Lower lobe of right lung (tissue), 2 donors: ENCODE results near the gene SLPI. TPM values are rescaled to one million over a fixed set of nuclear protein-coding genes. Genes with fewer than 3 reads are reported as not detected.

Experiments
- ATAC-seq, 2 donors: fragments of 200-7000 bp; cut with Tn5 transposase; one replicate each; pipeline ENCODE4 v1.9.1; 2020 to 2022; ENCODE audit warnings: mild to moderate bottlenecking in 2 of 2, moderate library complexity in 2 of 2
- DNase-seq: peaks from one replicate; pipeline ENCODE4 v3.0.0-alpha.2; 2020
- H3K27ac ChIP-seq: fragments of 200-600 bp; one replicate; pipeline ENCODE4 v1.8.0; 2022
- H3K27me3 ChIP-seq: fragments of 200-600 bp; one replicate; pipeline ENCODE4 v1.8.0; 2022; ENCODE audit warnings: low read depth
- H3K36me3 ChIP-seq: fragments of 200-600 bp; one replicate; pipeline ENCODE4 v1.8.0; 2022; ENCODE audit warnings: mild to moderate bottlenecking
- H3K4me1 ChIP-seq: fragments of 200-600 bp; one replicate; pipeline ENCODE4 v1.8.0; 2022
- H3K4me3 ChIP-seq: fragments of 200-600 bp; one replicate; pipeline ENCODE4 v1.8.0; 2022; ENCODE audit warnings: mild to moderate bottlenecking
- H3K9me3 ChIP-seq: fragments of 200-600 bp; one replicate; pipeline ENCODE4 v1.8.0; 2022
- intact Hi-C: fragments of 100-400 bp; cut with DNase I; formaldehyde crosslinking; loops from one replicate; pipeline ENCODE4 v1.11.0; 2022
- total RNA-seq: library from RNA; stranded (reverse); fragmentation: NEBNext Ultra II Directional; extraction: Animal tissue kit (Norgen Biotek cat#: 25700); gene quantifications from one replicate; pipeline ENCODE4 v1.2.1, GENCODE V29; 2021
- TF ChIP-seq, protein P1 (sequence below): fragments of 200-600 bp; IDR thresholded peaks from one replicate; pipeline ENCODE4 v1.8.0; 2022; ENCODE audit warnings: antibody characterized with exemption, mild to moderate bottlenecking
- donor health status: DM: no; HTN: yes; CAD: no; lungs with severe emphysema.

Gene SLPI
- total RNA-seq, 1 donor from 2014 or later, result 1,714 TPM

DNA sequence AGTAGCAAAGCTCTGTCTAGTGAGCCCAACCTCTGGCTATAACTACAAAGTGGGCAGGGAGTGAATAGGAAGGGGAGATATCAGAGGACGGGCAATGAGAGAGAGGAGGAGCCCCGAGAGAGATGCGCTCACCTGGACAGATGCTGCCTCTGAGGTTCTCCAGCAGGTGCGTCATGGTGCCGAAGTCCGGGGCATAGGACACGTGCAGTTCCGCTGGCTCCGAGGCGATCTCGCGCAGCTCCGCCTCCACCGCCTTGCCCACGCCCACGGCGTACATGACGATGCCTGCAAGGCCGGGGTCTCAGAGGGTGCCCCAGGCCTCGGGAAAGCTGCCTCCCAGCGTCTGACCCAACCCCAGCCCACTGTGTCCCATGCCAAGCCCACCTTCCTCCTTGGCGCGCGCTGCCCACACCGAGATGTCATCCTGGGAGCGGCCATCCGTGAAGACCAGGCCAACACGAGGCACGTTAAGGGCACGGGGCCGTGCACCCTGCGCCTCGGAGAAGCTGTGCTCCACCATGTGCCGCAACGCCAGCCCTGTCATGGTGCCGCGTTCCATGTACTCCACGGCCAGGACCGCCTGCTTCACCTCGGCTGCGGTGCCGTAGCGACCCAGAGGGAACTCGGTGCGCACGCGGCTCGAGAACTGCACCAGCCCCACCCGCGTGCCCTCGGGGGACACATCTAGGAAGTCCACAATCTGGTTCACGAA is 43.6 kb upstream of the SLPI start:
- no peak for DNase-seq
- H3K27me3 ChIP-seq, result peaks cover 13% of the 10 kb centered on the region
- ATAC-seq, result no peak

DNA sequence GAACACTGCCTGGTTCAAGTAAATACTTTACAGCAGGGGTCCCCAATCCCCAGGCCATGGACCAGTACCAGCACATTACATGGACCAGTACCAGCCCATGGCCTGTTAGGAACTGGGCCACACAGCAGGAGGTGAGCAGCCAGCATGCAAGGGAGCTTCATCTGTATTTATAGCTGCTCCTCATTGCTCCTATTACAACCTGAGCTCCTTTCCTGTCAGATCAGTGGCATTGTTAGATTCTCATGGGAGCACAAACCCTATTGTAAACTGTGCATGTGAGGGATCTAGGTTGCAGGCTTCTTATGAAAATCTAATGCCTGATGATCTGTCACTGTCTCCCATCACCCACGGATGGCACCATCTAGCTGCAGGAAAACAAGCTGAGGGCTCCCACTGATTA is 40.3 kb upstream of the SLPI start:
- Histone ChIP-seq H3K36me3 (no peaks in the 10 kb centered on the region), H3K4me1 (peaks cover 25% of the 10 kb centered on the region), H3K4me3 (no peak overlapping the region), H3K27me3 (peaks cover 13% of the 10 kb centered on the region), H3K27ac (no peak overlapping the region), H3K9me3 (no peaks in the 10 kb centered on the region)
- intact Hi-C loops, result no loop called here
- ATAC-seq (no peak), DNase-seq (no peak)
- TF ChIP-seq, protein P1, sequence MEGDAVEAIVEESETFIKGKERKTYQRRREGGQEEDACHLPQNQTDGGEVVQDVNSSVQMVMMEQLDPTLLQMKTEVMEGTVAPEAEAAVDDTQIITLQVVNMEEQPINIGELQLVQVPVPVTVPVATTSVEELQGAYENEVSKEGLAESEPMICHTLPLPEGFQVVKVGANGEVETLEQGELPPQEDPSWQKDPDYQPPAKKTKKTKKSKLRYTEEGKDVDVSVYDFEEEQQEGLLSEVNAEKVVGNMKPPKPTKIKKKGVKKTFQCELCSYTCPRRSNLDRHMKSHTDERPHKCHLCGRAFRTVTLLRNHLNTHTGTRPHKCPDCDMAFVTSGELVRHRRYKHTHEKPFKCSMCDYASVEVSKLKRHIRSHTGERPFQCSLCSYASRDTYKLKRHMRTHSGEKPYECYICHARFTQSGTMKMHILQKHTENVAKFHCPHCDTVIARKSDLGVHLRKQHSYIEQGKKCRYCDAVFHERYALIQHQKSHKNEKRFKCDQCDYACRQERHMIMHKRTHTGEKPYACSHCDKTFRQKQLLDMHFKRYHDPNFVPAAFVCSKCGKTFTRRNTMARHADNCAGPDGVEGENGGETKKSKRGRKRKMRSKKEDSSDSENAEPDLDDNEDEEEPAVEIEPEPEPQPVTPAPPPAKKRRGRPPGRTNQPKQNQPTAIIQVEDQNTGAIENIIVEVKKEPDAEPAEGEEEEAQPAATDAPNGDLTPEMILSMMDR, result no peak

More for the DNA sequence above, 43.6 kb upstream of the SLPI start:
- intact Hi-C loops, result no loop called here
- Histone ChIP-seq H3K9me3 (no peaks in the 10 kb centered on the region), H3K27ac (no peak overlapping the region), H3K4me1 (peaks cover 14% of the 10 kb centered on the region), H3K4me3 (no peak overlapping the region), H3K36me3 (no peaks in the 10 kb centered on the region)
- TF ChIP-seq, protein P1, result no peak

DNA sequence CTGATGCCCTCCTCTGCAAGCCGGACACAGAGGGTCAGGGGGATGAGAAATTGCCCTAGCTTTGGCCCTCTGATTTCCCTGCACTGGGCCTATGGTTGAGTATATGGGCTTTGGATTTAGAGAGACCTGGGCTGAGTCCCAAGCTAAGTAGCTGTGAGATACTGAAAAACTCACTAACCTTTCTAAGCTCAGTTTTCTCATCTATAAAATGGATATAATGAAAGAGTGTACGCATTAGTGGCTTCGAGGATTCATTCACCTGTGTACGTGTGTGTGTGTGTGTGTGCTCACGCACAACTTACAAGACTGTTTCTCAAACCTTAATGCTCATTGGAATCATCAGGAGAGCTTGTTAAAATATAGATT is 39.6 kb upstream of the SLPI start:
- intact Hi-C loops, result no loop called here
- TF ChIP-seq, protein P1, result peak; percentile 7
- peak overlapping the region; percentile 68 for H3K4me3 ChIP-seq

DNA sequence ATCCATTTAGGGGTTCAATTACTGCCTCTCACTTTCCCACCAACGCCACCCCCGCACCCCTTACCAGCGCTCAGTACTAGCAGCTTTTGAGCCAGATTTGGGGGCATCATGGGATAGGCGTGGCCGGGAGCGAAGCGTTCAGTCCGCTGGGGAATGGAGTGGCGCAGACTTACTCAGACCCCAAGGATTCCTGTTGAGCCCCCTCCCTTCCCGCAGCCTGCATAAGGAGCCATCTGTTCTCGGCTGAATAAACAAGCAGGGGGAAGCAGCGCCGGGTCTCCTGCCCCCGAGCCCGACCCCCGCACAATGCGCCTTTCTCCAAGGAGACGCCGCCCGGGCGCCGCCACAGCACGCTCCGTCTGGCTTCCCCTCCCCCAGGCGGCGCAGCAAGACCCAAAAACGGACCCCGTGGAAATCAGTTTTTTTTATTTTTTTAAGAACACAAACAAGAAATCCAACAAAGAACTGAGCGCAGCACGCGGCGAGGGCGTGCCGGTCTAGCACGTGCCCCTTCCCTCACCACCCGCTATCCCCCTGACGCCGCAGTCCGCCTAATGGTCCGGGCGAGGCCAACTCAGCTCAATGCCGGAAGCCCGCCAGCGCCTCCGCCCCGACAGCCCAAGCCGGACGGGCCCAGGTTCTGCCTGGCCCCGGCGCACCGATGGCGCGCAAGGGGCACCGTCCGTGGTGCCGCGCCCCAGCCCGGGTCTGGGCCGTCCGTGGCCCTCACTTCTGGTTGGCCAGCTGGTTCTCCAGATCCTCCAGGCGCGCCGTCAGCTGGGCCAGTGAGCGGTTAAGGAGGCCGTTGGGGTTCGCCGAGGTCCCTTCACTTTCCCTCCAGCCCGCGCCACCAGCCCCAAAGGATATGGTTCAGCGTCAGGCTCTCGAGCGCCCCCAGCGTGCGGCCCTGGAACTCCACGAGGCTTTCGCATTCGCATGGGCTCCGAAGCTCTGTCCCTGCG is 39.0 kb upstream of the SLPI start:
- peak overlapping the region; percentile 68 for H3K4me3 ChIP-seq
- H3K27ac ChIP-seq, result peak overlapping the region; percentile 78
- H3K36me3 ChIP-seq, result no peaks in the 10 kb centered on the region
- no peaks in the 10 kb centered on the region for H3K9me3 ChIP-seq
- intact Hi-C loops, result no loop called here
- ATAC-seq (peak; percentile 93 to 94), DNase-seq (peak; percentile 93)
- H3K27me3 ChIP-seq, result peaks cover 13% of the 10 kb centered on the region
- TF ChIP-seq, protein P1, result peak; percentile 98
- H3K4me1 ChIP-seq, result peaks cover 25% of the 10 kb centered on the region

More for the DNA sequence above, 39.6 kb upstream of the SLPI start:
- Histone ChIP-seq H3K9me3 (no peaks in the 10 kb centered on the region), H3K4me1 (peaks cover 25% of the 10 kb centered on the region), H3K36me3 (no peaks in the 10 kb centered on the region), H3K27ac (peak overlapping the region; percentile 78), H3K27me3 (peaks cover 13% of the 10 kb centered on the region)
- DNase-seq, result no peak
- ATAC-seq, result no peak

DNA sequence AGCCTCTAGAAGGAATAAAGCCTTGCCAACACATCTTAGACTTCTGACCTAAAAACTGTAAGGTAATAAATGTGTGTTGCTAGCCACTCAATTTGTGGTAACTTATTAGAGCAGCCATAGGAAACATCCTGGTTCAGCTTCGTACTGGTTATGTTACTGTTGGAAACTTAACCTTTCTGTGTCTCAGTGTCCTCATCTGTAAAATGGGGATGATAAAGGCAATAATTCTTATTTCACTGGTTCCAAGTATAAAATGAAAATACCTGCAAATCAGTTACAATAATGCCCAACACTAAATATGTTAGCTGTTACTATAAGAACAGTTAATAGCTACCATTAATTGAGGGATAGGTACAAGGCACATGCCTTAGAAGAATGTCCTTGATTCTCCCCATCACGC is 38.0 kb upstream of the SLPI start:
- Histone ChIP-seq H3K4me3 (no peak overlapping the region), H3K27me3 (peaks cover 13% of the 10 kb centered on the region), H3K36me3 (no peaks in the 10 kb centered on the region), H3K9me3 (no peaks in the 10 kb centered on the region), H3K27ac (no peak overlapping the region), H3K4me1 (peaks cover 25% of the 10 kb centered on the region)
- DNase-seq, result no peak
- TF ChIP-seq, protein P1, result no peak
- ATAC-seq, result no peak
- intact Hi-C loops, result no loop called here
